GM12864 (cell line): Measurements from ENCODE around the gene SPEM1.

ENCODE experiments used
- DNase-seq: peaks from one replicate; pipeline ENCODE4 v3.0.0-alpha.2; 2011; ENCODE audit warnings: low read depth
- H3K4me3 ChIP-seq: 2 replicates; pipeline ENCODE4 v1.5.1; 2011; ENCODE audit warnings: mild to moderate bottlenecking, low read depth, low read length, control low read depth
- CTCF ChIP-seq: IDR thresholded peaks from 2 replicates; pipeline ENCODE4 v1.5.1; 2011; ENCODE audit warnings: low read depth, mild to moderate bottlenecking, moderate library complexity, low read length, control low read depth, inconsistent platforms; ENCODE audit errors: missing control alignments

The SPEM1 gene

GRCh38 chr17:7418472-7419152, 1.5 kb upstream of the SPEM1 start:
- TF ChIP-seq CTCF: no peak
- no peak overlapping the region for H3K4me3 ChIP-seq
- DNase-seq: no peak

GRCh38 chr17:7421186-7421585, 1.1 kb downstream of the SPEM1 start:
- DNase-seq: no peak
- H3K4me3 ChIP-seq: no peak overlapping the region
- no peak for TF ChIP-seq CTCF

GRCh38 chr17:7423679-7424078, 3.6 kb downstream of the SPEM1 start:
- DNase-seq: no peak
- H3K4me3 ChIP-seq: no peak overlapping the region
- no peak for TF ChIP-seq CTCF

GRCh38 chr17:7425316-7425715, 5.2 kb downstream of the SPEM1 start, which contains the start of gene SPEM2:
Gene SPEM2 (plus strand): TSS chr17:7425616. CDS start chr17:7425689, 73 bp downstream.
- no peak for DNase-seq
- TF ChIP-seq CTCF: no peak
- H3K4me3 ChIP-seq: no peak within 1 kb of the TSS

GRCh38 chr17:7425756-7426155, 5.6 kb downstream of the SPEM1 start:
- DNase-seq: no peak
- H3K4me3 ChIP-seq: no peak overlapping the region
- no peak for TF ChIP-seq CTCF

GRCh38 chr17:7426203-7426863, 6.2 kb downstream of the SPEM1 start:
- DNase-seq: no peak
- no peak for TF ChIP-seq CTCF
- no peak overlapping the region for H3K4me3 ChIP-seq

- DNase-seq: no peak
- no peak overlapping the region for H3K4me3 ChIP-seq
- TF ChIP-seq CTCF: no peak
Measured at GRCh38 chr17:7426896-7427489, 6.9 kb downstream of the SPEM1 start.
